Gastroesophageal sphincter (tissue), 3 donors: ENCODE data around the gene PLK3.

Experiments
- EP300 ChIP-seq: sonication (generic); formaldehyde crosslinking; IDR thresholded peaks from one replicate; pipeline ENCODE4 v1.6.1; 2017; ENCODE audit warnings: antibody characterized with exemption, mild to moderate bottlenecking
- POLR2A ChIP-seq, 2 donors: fragments of 450-650 bp; IDR thresholded peaks; one replicate each; pipeline ENCODE4 v1.6.1; 2017; ENCODE audit warnings: antibody characterized with exemption in 2 of 2, mild to moderate bottlenecking in 2 of 2, moderate library complexity in 1 of 2
- POLR2AphosphoS5 ChIP-seq: sonication (generic); formaldehyde crosslinking; IDR thresholded peaks from one replicate; pipeline ENCODE4 v1.6.1; 2017; ENCODE audit warnings: antibody characterized with exemption
- TF ChIP-seq, protein P1 (sequence below), 4 experiments: fragments of 200-600 bp in 2 of 4; fragments of 450-650 bp in 2 of 4; sonication (generic) in 1 of 4; IDR thresholded peaks; one replicate each; pipeline ENCODE4 v1.5.1; 2017 to 2019; ENCODE audit warnings: antibody characterized with exemption in 4 of 4, mild to moderate bottlenecking in 2 of 4, moderate library complexity in 2 of 4

DNA sequence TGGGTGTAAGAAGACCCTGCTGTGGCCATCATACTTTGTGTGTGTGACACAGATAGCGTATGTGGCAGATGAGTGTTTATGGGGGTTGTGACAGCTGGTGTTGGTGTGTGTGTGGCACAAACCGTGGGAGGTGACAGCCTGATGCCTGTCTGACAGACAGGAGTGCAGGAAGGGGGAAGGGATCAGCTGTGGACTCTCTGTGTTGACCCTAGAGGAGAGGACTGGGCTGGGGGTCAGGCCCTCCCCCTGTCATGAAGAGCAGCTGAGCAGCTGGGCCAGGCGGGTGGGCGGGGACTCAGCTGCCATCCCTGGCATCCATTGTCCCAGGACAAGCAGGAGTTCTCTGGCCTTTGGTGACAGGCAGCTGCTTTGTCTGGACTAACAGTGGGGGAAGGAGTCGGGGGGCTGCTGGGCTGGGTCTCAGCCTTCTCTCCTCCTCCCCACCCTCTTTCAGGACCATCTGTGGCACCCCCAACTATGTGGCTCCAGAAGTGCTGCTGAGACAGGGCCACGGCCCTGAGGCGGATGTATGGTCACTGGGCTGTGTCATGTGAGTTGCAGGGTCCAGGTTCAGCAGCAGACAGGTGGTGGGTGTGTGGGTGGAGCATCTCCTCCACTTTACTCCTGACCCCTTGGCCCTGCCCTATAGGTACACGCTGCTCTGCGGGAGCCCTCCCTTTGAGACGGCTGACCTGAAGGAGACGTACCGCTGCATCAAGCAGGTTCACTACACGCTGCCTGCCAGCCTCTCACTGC is 2.3 kb downstream of the PLK3 start:
- TF ChIP-seq POLR2AphosphoS5 (no peak), POLR2A (IDR thresholded peaks at IDR 0.05) (no peak), EP300 (no peak)
- TF ChIP-seq, protein P1, sequence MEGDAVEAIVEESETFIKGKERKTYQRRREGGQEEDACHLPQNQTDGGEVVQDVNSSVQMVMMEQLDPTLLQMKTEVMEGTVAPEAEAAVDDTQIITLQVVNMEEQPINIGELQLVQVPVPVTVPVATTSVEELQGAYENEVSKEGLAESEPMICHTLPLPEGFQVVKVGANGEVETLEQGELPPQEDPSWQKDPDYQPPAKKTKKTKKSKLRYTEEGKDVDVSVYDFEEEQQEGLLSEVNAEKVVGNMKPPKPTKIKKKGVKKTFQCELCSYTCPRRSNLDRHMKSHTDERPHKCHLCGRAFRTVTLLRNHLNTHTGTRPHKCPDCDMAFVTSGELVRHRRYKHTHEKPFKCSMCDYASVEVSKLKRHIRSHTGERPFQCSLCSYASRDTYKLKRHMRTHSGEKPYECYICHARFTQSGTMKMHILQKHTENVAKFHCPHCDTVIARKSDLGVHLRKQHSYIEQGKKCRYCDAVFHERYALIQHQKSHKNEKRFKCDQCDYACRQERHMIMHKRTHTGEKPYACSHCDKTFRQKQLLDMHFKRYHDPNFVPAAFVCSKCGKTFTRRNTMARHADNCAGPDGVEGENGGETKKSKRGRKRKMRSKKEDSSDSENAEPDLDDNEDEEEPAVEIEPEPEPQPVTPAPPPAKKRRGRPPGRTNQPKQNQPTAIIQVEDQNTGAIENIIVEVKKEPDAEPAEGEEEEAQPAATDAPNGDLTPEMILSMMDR (IDR thresholded peaks at IDR 0.05), result no peak
